ENCODE measurements around the gene RNF13.

- no peak for TF ChIP-seq EZH2 (optimal IDR thresholded peaks at IDR 0.05; ENCODE audit: low read depth, low read length)
- TF ChIP-seq, protein P1, sequence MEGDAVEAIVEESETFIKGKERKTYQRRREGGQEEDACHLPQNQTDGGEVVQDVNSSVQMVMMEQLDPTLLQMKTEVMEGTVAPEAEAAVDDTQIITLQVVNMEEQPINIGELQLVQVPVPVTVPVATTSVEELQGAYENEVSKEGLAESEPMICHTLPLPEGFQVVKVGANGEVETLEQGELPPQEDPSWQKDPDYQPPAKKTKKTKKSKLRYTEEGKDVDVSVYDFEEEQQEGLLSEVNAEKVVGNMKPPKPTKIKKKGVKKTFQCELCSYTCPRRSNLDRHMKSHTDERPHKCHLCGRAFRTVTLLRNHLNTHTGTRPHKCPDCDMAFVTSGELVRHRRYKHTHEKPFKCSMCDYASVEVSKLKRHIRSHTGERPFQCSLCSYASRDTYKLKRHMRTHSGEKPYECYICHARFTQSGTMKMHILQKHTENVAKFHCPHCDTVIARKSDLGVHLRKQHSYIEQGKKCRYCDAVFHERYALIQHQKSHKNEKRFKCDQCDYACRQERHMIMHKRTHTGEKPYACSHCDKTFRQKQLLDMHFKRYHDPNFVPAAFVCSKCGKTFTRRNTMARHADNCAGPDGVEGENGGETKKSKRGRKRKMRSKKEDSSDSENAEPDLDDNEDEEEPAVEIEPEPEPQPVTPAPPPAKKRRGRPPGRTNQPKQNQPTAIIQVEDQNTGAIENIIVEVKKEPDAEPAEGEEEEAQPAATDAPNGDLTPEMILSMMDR (IDR thresholded peaks at IDR 0.05; ENCODE audit: low read length): no peak
Measured at GRCh38 chr3:149792452-149793270, 20.4 kb upstream of the RNF13 start, which contains the start of gene ANKUB1.

Measured in MM.1S (cell line).